HCT116 (cell line): Measurements from ENCODE around the gene BDH2. TPM values are rescaled to one million over a fixed set of nuclear protein-coding genes. Genes with fewer than 3 reads are reported as not detected.

ENCODE experiments used
- ATAC-seq: fragments of 200-7000 bp; cut with Tn5 transposase; 2 replicates; pipeline ENCODE4 v1.9.1; 2020; ENCODE audit warnings: mild to moderate bottlenecking, moderate library complexity
- BruUV-seq: library from RNA; stranded (reverse); fragments of 400-500 nt; replicated peaks from 2 replicates; lab custom pipeline; 2021; lab: Mats Ljungman, UMichigan
- CTCF ChIA-PET: fragments of 300-600 bp; sonication (Branson Sonifier 250); formaldehyde crosslinking; loops from one replicate; lab custom pipeline; 2021; ENCODE audit warnings: antibody characterized with exemption; lab: Charles Lee
- POLR2A ChIA-PET: fragments of 300-600, 350-600 bp; sonication (Branson Sonifier 250); formaldehyde crosslinking; loops from one replicate; lab custom pipeline; 2021; ENCODE audit warnings: antibody characterized with exemption; lab: Charles Lee
- RAD21 ChIA-PET, 2 experiments: fragments of 300-600 bp; sonication (Branson Sonifier 250); formaldehyde crosslinking; loops; one replicate each; lab custom pipeline; 2023; ENCODE audit warnings: low total read pairs in 2 of 2; ENCODE audit not compliant: uncharacterized antibody in 2 of 2, unreplicated experiment in 2 of 2, low non-redundant PET in 1 of 2; lab: Charles Lee
- DNase-seq: peaks from one replicate; pipeline ENCODE4 v3.0.0-alpha.2; 2010; ENCODE audit warnings: low read depth, low spot score
- H2AFZ ChIP-seq: fragments of 200-600 bp; shearing (Covaris generic), sonication (generic); 2 replicates; pipeline ENCODE4 v1.6.1; 2017; ENCODE audit warnings: low read depth, mixed run types, mixed read lengths, antibody characterized with exemption, low read length; ENCODE audit not compliant: poor library complexity, severe bottlenecking
- H3K27ac ChIP-seq: 2 replicates; pipeline ENCODE4 v1.5.1; 2012; ENCODE audit warnings: low read depth, low read length
- H3K27me3 ChIP-seq: fragments of 200-600 bp; sonication (generic); 2 replicates; pipeline ENCODE4 v1.6.1; 2016; ENCODE audit warnings: mixed run types, low read length, mixed read lengths; ENCODE audit not compliant: insufficient read depth
- H3K36me3 ChIP-seq, 2 experiments: fragments of 200-500 bp in 1 of 2; fragments of 200-600 bp in 1 of 2; sonication (Bioruptor generic) in 1 of 2; sonication (generic) in 1 of 2; 2 replicates each; pipeline versions ENCODE4 v1.5.1 to v1.6.1; 2014 to 2016; ENCODE audit warnings: low read length in 2 of 2, inconsistent platforms in 1 of 2, mixed read lengths in 1 of 2, mixed run types in 1 of 2; ENCODE audit not compliant: insufficient read depth in 2 of 2, control insufficient read depth in 1 of 2
- H3K4me1 ChIP-seq, 2 experiments: fragments of 200-600 bp in 1 of 2; sonication (generic) in 1 of 2; 2 replicates each; pipeline versions ENCODE4 v1.5.1 to v1.6.1; 2012 to 2017; ENCODE audit warnings: low read length in 2 of 2, inconsistent platforms in 1 of 2, mild to moderate bottlenecking in 1 of 2, mixed read lengths in 1 of 2, mixed run types in 1 of 2, moderate library complexity in 1 of 2; ENCODE audit not compliant: insufficient read depth in 2 of 2, control insufficient read depth in 1 of 2
- H3K4me2 ChIP-seq: fragments of 200-600 bp; sonication (generic); 2 replicates; pipeline ENCODE4 v1.6.1; 2017; ENCODE audit warnings: mixed run types, low read length, mixed read lengths
- H3K4me3 ChIP-seq, 2 experiments: fragments of 200-600 bp in 1 of 2; sonication (generic) in 1 of 2; replicated peaks in 1 of 2; 2 replicates each; pipeline ENCODE4 v1.5.1; 2011 to 2016; ENCODE audit warnings: low read length in 2 of 2, control low read depth in 1 of 2, low read depth in 1 of 2, mild to moderate bottlenecking in 1 of 2, mixed read lengths in 1 of 2, mixed run types in 1 of 2
- H3K79me2 ChIP-seq: fragments of 200-600 bp; sonication (generic); 2 replicates; pipeline ENCODE4 v1.6.1; 2017; ENCODE audit warnings: mild to moderate bottlenecking, mixed run types, low read length, moderate library complexity, mixed read lengths; ENCODE audit not compliant: insufficient read depth
- H3K9ac ChIP-seq: fragments of 200-600 bp; sonication (generic); 2 replicates; pipeline ENCODE4 v1.6.1; 2016; ENCODE audit warnings: low read length, mixed read lengths
- H3K9me2 ChIP-seq: fragments of 200-600 bp; sonication (generic), shearing (Covaris generic); 2 replicates; pipeline ENCODE4 v1.6.1; 2017; ENCODE audit warnings: mixed run types, mild to moderate bottlenecking, moderate library complexity; ENCODE audit not compliant: insufficient read depth
- H3K9me3 ChIP-seq, 2 experiments: fragments of 200-500 bp in 1 of 2; fragments of 200-600 bp in 1 of 2; sonication (Bioruptor generic) in 1 of 2; sonication (generic) in 1 of 2; 2 replicates each; pipeline ENCODE4 v1.6.1; 2014 to 2017; ENCODE audit warnings: low read length in 2 of 2, mixed read lengths in 2 of 2, inconsistent platforms in 1 of 2, low read depth in 1 of 2, mild to moderate bottlenecking in 1 of 2, mixed run types in 1 of 2, moderate library complexity in 1 of 2; ENCODE audit not compliant: control insufficient read depth in 1 of 2, insufficient read depth in 1 of 2
- H4K20me1 ChIP-seq: fragments of 200-600 bp; sonication (generic), shearing (Covaris generic); 2 replicates; pipeline ENCODE4 v1.6.1; 2017; ENCODE audit warnings: mixed run types, mild to moderate bottlenecking, moderate library complexity; ENCODE audit not compliant: insufficient read depth
- CEBPB ChIP-seq: IDR thresholded peaks from 2 replicates; pipeline ENCODE4 v1.6.1; 2012; ENCODE audit warnings: low read depth
- EGR1 ChIP-seq: IDR thresholded peaks from 2 replicates; pipeline ENCODE4 v1.6.1; 2012; ENCODE audit warnings: low read depth
- ELF1 ChIP-seq: IDR thresholded peaks from 2 replicates; pipeline ENCODE4 v1.6.1; 2012; ENCODE audit warnings: low read depth, borderline replicate concordance
- EZH2 ChIP-seq: fragments of 200-600 bp; sonication (generic); IDR thresholded peaks from 2 replicates; pipeline ENCODE4 v1.6.1; 2017; ENCODE audit warnings: antibody characterized with exemption, mixed run types
- EZH2phosphoT487 ChIP-seq: fragments of 200-600 bp; IDR thresholded peaks from 2 replicates; pipeline ENCODE4 v1.6.1; 2018; ENCODE audit warnings: antibody characterized with exemption, borderline replicate concordance
- POLR2AphosphoS5 ChIP-seq: IDR thresholded peaks from 2 replicates; pipeline ENCODE4 v1.6.1; 2011; ENCODE audit warnings: mild to moderate bottlenecking, low read depth, low read length, moderate library complexity
- SP1 ChIP-seq: IDR thresholded peaks from 2 replicates; pipeline ENCODE4 v1.6.1; 2012; ENCODE audit warnings: low read depth
- SRF ChIP-seq: IDR thresholded peaks from 2 replicates; pipeline ENCODE4 v1.6.1; 2012; ENCODE audit warnings: low read depth
- ZBTB33 ChIP-seq: IDR thresholded peaks from 2 replicates; pipeline ENCODE4 v1.6.1; 2011; ENCODE audit warnings: mild to moderate bottlenecking, low read length, moderate library complexity; ENCODE audit not compliant: insufficient replicate concordance; ENCODE audit errors: extremely low read depth
- intact Hi-C: fragments of 100-400 bp; cut with micrococcal nuclease; formaldehyde crosslinking; loops from 2 replicates; pipeline ENCODE4 v1.10.0; 2022
- total RNA-seq: library from RNA; stranded (reverse); gene quantifications from one replicate; pipeline ENCODE4 v1.2.1, GENCODE V29; 2021; ENCODE audit not compliant: unreplicated experiment
- TF ChIP-seq, protein P1 (sequence below), 3 experiments: fragments of 200-600 bp in 1 of 3; sonication (generic) in 1 of 3; IDR thresholded peaks in 2 of 3; conservative IDR thresholded peaks in 1 of 3; 2 replicates each; pipeline ENCODE4 v1.5.1; 2012 to 2017; ENCODE audit warnings: low read depth in 2 of 3, low read length in 2 of 3, antibody characterized with exemption in 1 of 3, borderline replicate concordance in 1 of 3, control low read depth in 1 of 3, mild to moderate bottlenecking in 1 of 3, mixed read lengths in 1 of 3, mixed run types in 1 of 3, moderate library complexity in 1 of 3; ENCODE audit not compliant: insufficient read depth in 1 of 3

BDH2 gene
- total RNA-seq, 1 experiment from 2014 or later = 5.0 TPM

GRCh38 chr4:103100691-103101090, 1.1 kb upstream of the BDH2 start:
- TF ChIP-seq POLR2AphosphoS5 (no peak), ELF1 (no peak), SP1 (no peak)
- TF ChIP-seq, protein P1, sequence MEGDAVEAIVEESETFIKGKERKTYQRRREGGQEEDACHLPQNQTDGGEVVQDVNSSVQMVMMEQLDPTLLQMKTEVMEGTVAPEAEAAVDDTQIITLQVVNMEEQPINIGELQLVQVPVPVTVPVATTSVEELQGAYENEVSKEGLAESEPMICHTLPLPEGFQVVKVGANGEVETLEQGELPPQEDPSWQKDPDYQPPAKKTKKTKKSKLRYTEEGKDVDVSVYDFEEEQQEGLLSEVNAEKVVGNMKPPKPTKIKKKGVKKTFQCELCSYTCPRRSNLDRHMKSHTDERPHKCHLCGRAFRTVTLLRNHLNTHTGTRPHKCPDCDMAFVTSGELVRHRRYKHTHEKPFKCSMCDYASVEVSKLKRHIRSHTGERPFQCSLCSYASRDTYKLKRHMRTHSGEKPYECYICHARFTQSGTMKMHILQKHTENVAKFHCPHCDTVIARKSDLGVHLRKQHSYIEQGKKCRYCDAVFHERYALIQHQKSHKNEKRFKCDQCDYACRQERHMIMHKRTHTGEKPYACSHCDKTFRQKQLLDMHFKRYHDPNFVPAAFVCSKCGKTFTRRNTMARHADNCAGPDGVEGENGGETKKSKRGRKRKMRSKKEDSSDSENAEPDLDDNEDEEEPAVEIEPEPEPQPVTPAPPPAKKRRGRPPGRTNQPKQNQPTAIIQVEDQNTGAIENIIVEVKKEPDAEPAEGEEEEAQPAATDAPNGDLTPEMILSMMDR (IDR thresholded peaks at IDR 0.05 in 2 of 3, conservative IDR thresholded peaks at IDR 0.05 in 1 of 3; ENCODE audit: borderline replicate concordance in 1 of 3, insufficient read depth in 1 of 3, low read depth in 2 of 3, low read length in 2 of 3) = no peak
- peaks cover 0 to 10% of the 10 kb centered on the region in 2 experiments; a peak in 2 of 4 replicates for H3K4me1 ChIP-seq
- ATAC-seq (no peak), DNase-seq (no peak)
- no peaks in the 10 kb centered on the region for H3K9me2 ChIP-seq
- H3K27ac ChIP-seq = no peak overlapping the region
- no peaks in the 10 kb centered on the region for H3K27me3 ChIP-seq
- H3K36me3 ChIP-seq = no peaks in the 10 kb centered on the region
- no peak overlapping the region for H2AFZ ChIP-seq
- no peak overlapping the region for H3K9ac ChIP-seq
- H3K4me3 ChIP-seq = no peak overlapping the region
- no peaks in the 10 kb centered on the region for H4K20me1 ChIP-seq
- H3K9me3 ChIP-seq = no peaks in the 10 kb centered on the region
- ChIA-PET CTCF (interaction anchor here (1.2 to 3.2 kb wide), 3 partner anchors 54 to 670 kb away, joined by 4 to 23 read pairs (median 7); no protein-coding TSS in a partner anchor), RAD21 (no interaction called here), POLR2A (no interaction called here)
- no TSS peak for BruUV-seq
- intact Hi-C loops = loop anchor here (10.0 kb wide), 1 partner anchor 834 kb away; no protein-coding TSS in a partner anchor
- no peak overlapping the region for H3K4me2 ChIP-seq
- H3K79me2 ChIP-seq = no peaks in the 10 kb centered on the region

DNA sequence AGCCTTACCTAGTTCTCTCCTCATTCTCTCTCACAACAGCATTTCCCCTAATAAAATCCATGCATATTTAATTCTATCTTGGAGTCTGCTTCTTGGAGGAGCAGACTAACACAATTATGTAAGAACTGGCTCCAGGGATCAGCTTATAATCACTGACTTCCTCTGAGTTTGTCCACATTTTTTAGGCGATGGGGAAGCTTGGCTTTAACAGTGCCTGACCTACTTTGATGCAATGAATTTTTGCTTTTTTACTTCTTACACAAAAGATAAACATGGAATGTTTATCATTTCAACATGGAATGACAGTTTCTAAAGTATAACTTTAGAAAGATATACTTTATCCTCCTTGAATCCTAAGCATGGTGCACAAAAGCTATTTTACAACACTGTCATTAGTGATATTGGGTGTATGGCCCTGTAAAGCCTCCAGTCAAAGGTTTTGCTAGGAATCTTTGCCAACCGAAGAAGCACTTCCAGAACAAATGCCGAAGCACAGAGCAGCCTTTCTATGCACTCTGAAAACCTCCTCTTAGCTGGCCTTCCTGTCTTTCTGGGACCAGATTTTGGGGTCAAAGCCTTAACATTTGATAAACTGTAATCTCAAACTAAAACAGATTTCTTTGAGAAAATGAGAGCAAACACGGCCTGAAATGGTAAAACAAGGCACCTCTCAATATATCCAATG, 736 bp downstream of the BDH2 start:
- ATAC-seq (no peak), DNase-seq (no peak)
- Histone ChIP-seq H2AFZ (peak overlapping the region; percentile 90), H3K4me1 (peaks cover 0 to 10% of the 10 kb centered on the region in 2 experiments; a peak in 2 of 4 replicates), H3K79me2 (no peaks in the 10 kb centered on the region), H3K9ac (no peak overlapping the region), H3K9me3 (no peaks in the 10 kb centered on the region), H4K20me1 (no peaks in the 10 kb centered on the region), H3K4me3 (peak overlapping the region in 1 of 2 experiments; percentile 42; a peak in 1 of 4 replicates), H3K9me2 (no peaks in the 10 kb centered on the region), H3K27ac (no peak overlapping the region), H3K4me2 (peak overlapping the region; percentile 59), H3K27me3 (no peaks in the 10 kb centered on the region), H3K36me3 (no peaks in the 10 kb centered on the region)
- no TSS peak for BruUV-seq
- ChIA-PET RAD21 (no interaction called here), CTCF (interaction anchor here (0.8 to 3.2 kb wide), 7 partner anchors 8 to 687 kb away, joined by 3 to 23 read pairs (median 3); no protein-coding TSS in a partner anchor), POLR2A (no interaction called here)
- intact Hi-C loops = loop anchor here (5.0 to 10.0 kb wide), 2 partner anchors 274 to 752 kb away; partner anchors contain the start of genes SLC39A8 and UBE2D3
- TF ChIP-seq SP1 = no peak
- no peak for TF ChIP-seq ELF1
- no peak for TF ChIP-seq SRF
- TF ChIP-seq, protein P1 (IDR thresholded peaks at IDR 0.05 in 2 of 3, conservative IDR thresholded peaks at IDR 0.05 in 1 of 3; ENCODE audit: borderline replicate concordance in 1 of 3, insufficient read depth in 1 of 3, low read depth in 2 of 3, low read length in 2 of 3) = no peak
- TF ChIP-seq EZH2 = no peak
- no peak for TF ChIP-seq EZH2phosphoT487
- TF ChIP-seq ZBTB33 = no peak
- TF ChIP-seq CEBPB = no peak
- TF ChIP-seq EGR1 = no peak
